ENCODE results near the gene SPTSSB.

DNA sequence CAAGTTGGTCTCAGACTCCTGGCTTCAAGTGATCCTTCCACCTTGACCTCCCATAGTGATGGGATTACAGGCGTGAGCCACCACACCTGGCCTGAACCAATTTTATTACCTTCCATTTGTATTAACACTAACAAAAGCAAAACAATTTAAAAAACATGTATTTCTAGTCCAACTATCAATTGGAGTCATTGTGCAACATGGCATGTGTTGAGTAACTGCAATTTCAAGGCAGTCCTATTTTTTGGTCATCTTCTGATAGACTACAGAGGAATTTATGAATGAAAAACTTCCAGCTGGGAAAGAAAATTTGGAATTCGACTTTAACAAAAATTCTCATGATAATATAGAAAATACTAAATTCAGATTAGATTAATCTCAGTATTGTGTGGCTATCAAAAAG is 16.8 kb downstream of the SPTSSB start:
- TF ChIP-seq POLR2AphosphoS5 (IDR thresholded peaks at IDR 0.05; ENCODE audit: low read depth, low read length): no peak
- TF ChIP-seq TAF1 (IDR thresholded peaks at IDR 0.05; ENCODE audit: borderline replicate concordance, low read depth, low read length): no peak
- TF ChIP-seq POLR2A (IDR thresholded peaks at IDR 0.05; ENCODE audit: low read depth, low read length): no peak
